Heart left ventricle (tissue), 13 donors: Measurements from ENCODE around the gene ERI3.

Experiments used
- CTCF ChIP-seq, 12 donors: fragments of 200-600 bp; sonication (generic) in 4 of 12; IDR thresholded peaks; one replicate each; pipeline versions ENCODE4 v1.5.0 to v1.8.0; 2018 to 2022; ENCODE audit warnings: antibody characterized with exemption in 12 of 12, mild to moderate bottlenecking in 5 of 12
- POLR2A ChIP-seq, 2 donors: fragments of 450-650 bp; IDR thresholded peaks; one replicate each; pipeline ENCODE4 v1.6.1; 2017; ENCODE audit warnings: antibody characterized with exemption in 2 of 2, mild to moderate bottlenecking in 2 of 2, moderate library complexity in 2 of 2
- donor health status: ischemic (EF 13 %, LVEDD 7.1; RV severe dilation, severe dysfunction).
- donor health status: DM: no; HTN: yes; CAD: no.
- donor health status: DM: no; HTN: no; CAD: no.
- donor health status: ischemic (EF 25% LVEDD 6.9; RV normal size, moderate dysfunction).
- donor health status: ischemic (EF 25% LVEDD 5.7; RV mildly dilated, moderate dysfunction).
- donor health status: ischemic (EF 35%, LVEDD 5.7; RV mildly dilated, moderate dysfunction).
- donor health status: nonischemic (EF 11% LVEDD 7.7; RV severe dilation, severe dysfunction).
- donor health status: DM: yes; HTN: yes; CAD: no.
- donor health status: PGD.
- donor health status: ischemic (EF 29% LVEDD 5.4; RV normal size, mild dysfunction).
- donor health status: nonischemic (EF 23%, LVEDD 6.1; RV moderate dilation, normal function).

GRCh38 chr1:44249543-44249942, 105.5 kb downstream of the ERI3 start:
- TF ChIP-seq POLR2A (IDR thresholded peaks at IDR 0.05): no peak
- no peak for TF ChIP-seq CTCF (IDR thresholded peaks at IDR 0.05)
